ENCODE results near the gene TSHZ3.

DNA sequence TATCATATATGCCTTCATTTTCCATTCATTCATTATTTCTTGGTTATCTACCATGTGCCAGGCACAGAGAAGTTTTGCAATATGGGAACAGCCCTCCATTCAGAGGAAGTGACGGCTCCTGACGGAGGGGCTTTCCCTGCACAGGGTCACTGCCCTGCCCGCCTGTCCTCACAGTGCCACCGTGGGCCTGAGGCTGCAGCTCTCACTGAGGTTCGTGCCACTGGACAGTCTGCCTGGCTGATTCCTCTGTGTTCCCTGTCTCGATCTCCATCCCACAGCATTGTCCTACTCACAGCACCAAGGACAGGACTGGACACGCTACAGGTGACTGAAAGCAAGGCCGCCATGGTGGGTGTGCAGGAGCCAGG lies 92.7 kb downstream of the TSHZ3 start:
- TF ChIP-seq, protein P1, sequence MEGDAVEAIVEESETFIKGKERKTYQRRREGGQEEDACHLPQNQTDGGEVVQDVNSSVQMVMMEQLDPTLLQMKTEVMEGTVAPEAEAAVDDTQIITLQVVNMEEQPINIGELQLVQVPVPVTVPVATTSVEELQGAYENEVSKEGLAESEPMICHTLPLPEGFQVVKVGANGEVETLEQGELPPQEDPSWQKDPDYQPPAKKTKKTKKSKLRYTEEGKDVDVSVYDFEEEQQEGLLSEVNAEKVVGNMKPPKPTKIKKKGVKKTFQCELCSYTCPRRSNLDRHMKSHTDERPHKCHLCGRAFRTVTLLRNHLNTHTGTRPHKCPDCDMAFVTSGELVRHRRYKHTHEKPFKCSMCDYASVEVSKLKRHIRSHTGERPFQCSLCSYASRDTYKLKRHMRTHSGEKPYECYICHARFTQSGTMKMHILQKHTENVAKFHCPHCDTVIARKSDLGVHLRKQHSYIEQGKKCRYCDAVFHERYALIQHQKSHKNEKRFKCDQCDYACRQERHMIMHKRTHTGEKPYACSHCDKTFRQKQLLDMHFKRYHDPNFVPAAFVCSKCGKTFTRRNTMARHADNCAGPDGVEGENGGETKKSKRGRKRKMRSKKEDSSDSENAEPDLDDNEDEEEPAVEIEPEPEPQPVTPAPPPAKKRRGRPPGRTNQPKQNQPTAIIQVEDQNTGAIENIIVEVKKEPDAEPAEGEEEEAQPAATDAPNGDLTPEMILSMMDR (IDR thresholded peaks at IDR 0.05) = no peak
- TF ChIP-seq POLR2A (IDR thresholded peaks at IDR 0.05) (no peak), EP300 (IDR thresholded peaks at IDR 0.05) (no peak), POLR2AphosphoS5 (IDR thresholded peaks at IDR 0.05) (no peak)
